ENCODE data around the gene ALDH1A1.

The ALDH1A1 gene

GRCh38 chr9:72996114-72996513 is 43.3 kb upstream of the ALDH1A1 start:
- no peak for TF ChIP-seq ZNF558 (tag by site-specific recombination; IDR thresholded peaks at IDR 0.05)
- TF ChIP-seq, protein P1, sequence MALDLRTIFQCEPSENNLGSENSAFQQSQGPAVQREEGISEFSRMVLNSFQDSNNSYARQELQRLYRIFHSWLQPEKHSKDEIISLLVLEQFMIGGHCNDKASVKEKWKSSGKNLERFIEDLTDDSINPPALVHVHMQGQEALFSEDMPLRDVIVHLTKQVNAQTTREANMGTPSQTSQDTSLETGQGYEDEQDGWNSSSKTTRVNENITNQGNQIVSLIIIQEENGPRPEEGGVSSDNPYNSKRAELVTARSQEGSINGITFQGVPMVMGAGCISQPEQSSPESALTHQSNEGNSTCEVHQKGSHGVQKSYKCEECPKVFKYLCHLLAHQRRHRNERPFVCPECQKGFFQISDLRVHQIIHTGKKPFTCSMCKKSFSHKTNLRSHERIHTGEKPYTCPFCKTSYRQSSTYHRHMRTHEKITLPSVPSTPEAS (tag by site-specific recombination; IDR thresholded peaks at IDR 0.05) = no peak
- no peak for TF ChIP-seq ZNF561 (tag by site-specific recombination; IDR thresholded peaks at IDR 0.05; ENCODE audit: borderline replicate concordance)
- TF ChIP-seq ZNF274 (IDR thresholded peaks at IDR 0.05; ENCODE audit: low read length) = no peak
- TF ChIP-seq ZNF274 (tag by site-specific recombination; IDR thresholded peaks at IDR 0.05; ENCODE audit: borderline replicate concordance) = no peak
- TF ChIP-seq YY1 (tag by site-specific recombination; IDR thresholded peaks at IDR 0.05) = no peak
- TF ChIP-seq ZNF664 (tag by site-specific recombination; IDR thresholded peaks at IDR 0.05) = no peak
- no peak for TF ChIP-seq ZNF518A (tag by site-specific recombination; conservative IDR thresholded peaks at IDR 0.05; ENCODE audit: low read depth)
- TF ChIP-seq BCL11B (tag by site-specific recombination; IDR thresholded peaks at IDR 0.05; ENCODE audit: low read depth) = no peak
- no peak for TF ChIP-seq ZNF776 (tag by site-specific recombination; IDR thresholded peaks at IDR 0.05; ENCODE audit: borderline replicate concordance)
- no peak for TF ChIP-seq ZNF266 (tag by site-specific recombination; IDR thresholded peaks at IDR 0.05; ENCODE audit: low read depth)
- TF ChIP-seq ZNF626 (tag by site-specific recombination; IDR thresholded peaks at IDR 0.05) = no peak
- TF ChIP-seq ZNF132 (tag by site-specific recombination; IDR thresholded peaks at IDR 0.05; ENCODE audit: borderline replicate concordance) = no peak
- TF ChIP-seq ZNF404 (tag by site-specific recombination; IDR thresholded peaks at IDR 0.05) = no peak
- no peak for TF ChIP-seq KLF9 (tag by site-specific recombination; IDR thresholded peaks at IDR 0.05; ENCODE audit: low read depth)
- Histone ChIP-seq H3K36me3 (ENCODE audit: control insufficient read depth in 2 of 2, insufficient read depth in 1 of 2, low read length in 2 of 2) (no peaks in the 10 kb centered on the region), H3K9me3 (ENCODE audit: control insufficient read depth, insufficient read depth, low read depth, low read length) (no peaks in the 10 kb centered on the region), H3K4me3 (ENCODE audit: low read depth, low read length) (no peak overlapping the region), H3K4me1 (ENCODE audit: control insufficient read depth, insufficient read depth, low read length) (no peaks in the 10 kb centered on the region), H3K27ac (ENCODE audit: extremely low read depth, low read depth, low read length) (no peak overlapping the region)
- ChIA-PET POLR2A (no interaction called here), CTCF (no interaction called here)

- POLR2A ChIA-PET = no interaction called here
- no peaks in the 10 kb centered on the region for H3K36me3 ChIP-seq (ENCODE audit: control insufficient read depth in 2 of 2, insufficient read depth in 1 of 2, low read length in 2 of 2)
- no peak overlapping the region for H3K27ac ChIP-seq (ENCODE audit: extremely low read depth, low read depth, low read length)
- CTCF ChIA-PET = interaction anchor here (0.7 to 0.9 kb wide), 2 partner anchors 27 to 209 kb away, joined by 4 to 6 read pairs; no protein-coding TSS in a partner anchor
- H3K9me3 ChIP-seq (ENCODE audit: control insufficient read depth, insufficient read depth, low read depth, low read length) = no peaks in the 10 kb centered on the region
- no peak overlapping the region for H3K4me3 ChIP-seq (ENCODE audit: low read depth, low read length)
- no peaks in the 10 kb centered on the region for H3K4me1 ChIP-seq (ENCODE audit: control insufficient read depth, insufficient read depth, low read length)
- TF ChIP-seq ZNF792 (tag by site-specific recombination; IDR thresholded peaks at IDR 0.05) (no peak), ZNF394 (tag by site-specific recombination; IDR thresholded peaks at IDR 0.05; ENCODE audit: borderline replicate concordance) (no peak), FEZF1 (tag by site-specific recombination; IDR thresholded peaks at IDR 0.05) (no peak), TCF7L2 (IDR thresholded peaks at IDR 0.05; ENCODE audit: borderline replicate concordance, low read depth, low read length) (no peak), KLF1 (tag by site-specific recombination; IDR thresholded peaks at IDR 0.05) (no peak), ZNF830 (tag by site-specific recombination; IDR thresholded peaks at IDR 0.05; ENCODE audit: low read depth) (no peak), ZNF768 (tag by site-specific recombination; IDR thresholded peaks at IDR 0.05) (no peak), ZNF302 (tag by site-specific recombination; IDR thresholded peaks at IDR 0.05; ENCODE audit: low read depth) (no peak), OVOL3 (tag by site-specific recombination; IDR thresholded peaks at IDR 0.05) (no peak), ZNF843 (tag by site-specific recombination; IDR thresholded peaks at IDR 0.05) (no peak)
- TF ChIP-seq, protein P2, sequence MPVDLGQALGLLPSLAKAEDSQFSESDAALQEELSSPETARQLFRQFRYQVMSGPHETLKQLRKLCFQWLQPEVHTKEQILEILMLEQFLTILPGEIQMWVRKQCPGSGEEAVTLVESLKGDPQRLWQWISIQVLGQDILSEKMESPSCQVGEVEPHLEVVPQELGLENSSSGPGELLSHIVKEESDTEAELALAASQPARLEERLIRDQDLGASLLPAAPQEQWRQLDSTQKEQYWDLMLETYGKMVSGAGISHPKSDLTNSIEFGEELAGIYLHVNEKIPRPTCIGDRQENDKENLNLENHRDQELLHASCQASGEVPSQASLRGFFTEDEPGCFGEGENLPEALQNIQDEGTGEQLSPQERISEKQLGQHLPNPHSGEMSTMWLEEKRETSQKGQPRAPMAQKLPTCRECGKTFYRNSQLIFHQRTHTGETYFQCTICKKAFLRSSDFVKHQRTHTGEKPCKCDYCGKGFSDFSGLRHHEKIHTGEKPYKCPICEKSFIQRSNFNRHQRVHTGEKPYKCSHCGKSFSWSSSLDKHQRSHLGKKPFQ (tag by site-specific recombination; IDR thresholded peaks at IDR 0.05) = no peak
- TF ChIP-seq, protein P3, sequence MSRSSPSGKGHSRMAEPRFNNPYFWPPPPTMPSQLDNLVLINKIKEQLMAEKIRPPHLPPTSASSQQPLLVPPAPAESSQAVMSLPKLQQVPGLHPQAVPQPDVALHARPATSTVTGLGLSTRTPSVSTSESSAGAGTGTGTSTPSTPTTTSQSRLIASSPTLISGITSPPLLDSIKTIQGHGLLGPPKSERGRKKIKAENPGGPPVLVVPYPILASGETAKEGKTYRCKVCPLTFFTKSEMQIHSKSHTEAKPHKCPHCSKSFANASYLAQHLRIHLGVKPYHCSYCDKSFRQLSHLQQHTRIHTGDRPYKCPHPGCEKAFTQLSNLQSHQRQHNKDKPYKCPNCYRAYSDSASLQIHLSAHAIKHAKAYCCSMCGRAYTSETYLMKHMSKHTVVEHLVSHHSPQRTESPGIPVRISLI (tag by site-specific recombination; IDR thresholded peaks at IDR 0.05) = no peak
Observed at GRCh38 chr9:72995131-72996024, 42.5 kb upstream of the ALDH1A1 start.

Measured in HEK293 (cell line).